ENCODE measurements around the gene LMTK3. TPM values are rescaled to one million over a fixed set of nuclear protein-coding genes. Genes with fewer than 3 reads are reported as not detected.

LMTK3 gene
- total RNA-seq, 2 donors from 2014 or later, result 4.2 to 9.6 TPM

DNA sequence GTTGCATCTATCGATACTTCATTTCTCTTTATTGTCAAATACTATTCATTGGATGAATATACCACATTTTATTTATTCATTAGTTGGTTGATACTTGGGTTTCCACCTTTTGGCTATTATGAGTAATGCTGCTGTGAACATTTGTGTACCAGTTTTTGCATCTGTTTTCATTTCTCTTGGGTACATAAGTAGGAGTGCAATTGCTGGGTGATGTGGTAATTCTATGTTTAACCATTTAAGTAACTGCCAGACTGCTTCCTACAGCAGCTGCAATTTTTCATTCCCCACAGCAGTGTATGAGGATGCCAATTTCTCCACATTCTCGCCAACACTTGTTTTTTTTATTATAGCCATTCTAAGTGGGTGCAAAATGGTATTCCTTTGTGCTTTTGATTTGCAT, 53.6 kb downstream of the LMTK3 start:
- ATAC-seq (no peak), DNase-seq (no peak)
- H3K4me1 ChIP-seq, result no peaks in the 10 kb centered on the region
- intact Hi-C loops (cut with DNase I), result no loop called here
- no peaks in the 10 kb centered on the region for H3K27me3 ChIP-seq
- H3K36me3 ChIP-seq (replicated peaks in 1 of 2; ENCODE audit: insufficient read depth in 1 of 2, low read depth in 2 of 2), result peaks cover 5 to 7% of the 10 kb centered on the region in 2 donors
- 91 to 92% methylated on average over 2 of the region's 2 CpGs for WGBS, 2 donors
- H3K4me3 ChIP-seq, result no peak overlapping the region
- H3K9me3 ChIP-seq, result no peaks in the 10 kb centered on the region
- no peak overlapping the region for H3K27ac ChIP-seq
- TF ChIP-seq POLR2A (IDR thresholded peaks at IDR 0.05), result no peak

DNA sequence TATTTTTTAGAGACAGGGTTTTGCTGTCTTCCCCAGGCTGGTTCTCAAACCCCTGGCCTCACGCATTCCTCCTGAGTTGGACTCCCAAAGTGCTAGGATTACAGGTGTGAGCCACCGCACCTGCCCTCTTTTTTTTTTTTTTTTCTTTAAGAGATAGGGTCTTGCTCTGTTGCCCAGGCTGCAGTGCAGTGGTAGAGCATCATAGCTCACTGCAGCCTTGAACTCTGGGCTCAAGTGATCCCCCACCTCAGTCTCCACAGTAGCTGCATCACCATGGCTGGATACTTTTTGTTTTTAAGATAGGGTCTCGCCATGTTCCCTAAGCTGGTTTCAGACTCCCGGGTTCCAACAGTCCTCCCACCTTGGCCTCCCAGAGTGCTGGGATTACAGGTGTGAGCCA, 54.8 kb downstream of the LMTK3 start:
- intact Hi-C loops (cut with DNase I), result no loop called here
- 99 to 100% methylated on average over 4 of the region's 4 CpGs for WGBS, 2 donors
- no peaks in the 10 kb centered on the region for H3K4me1 ChIP-seq

DNA sequence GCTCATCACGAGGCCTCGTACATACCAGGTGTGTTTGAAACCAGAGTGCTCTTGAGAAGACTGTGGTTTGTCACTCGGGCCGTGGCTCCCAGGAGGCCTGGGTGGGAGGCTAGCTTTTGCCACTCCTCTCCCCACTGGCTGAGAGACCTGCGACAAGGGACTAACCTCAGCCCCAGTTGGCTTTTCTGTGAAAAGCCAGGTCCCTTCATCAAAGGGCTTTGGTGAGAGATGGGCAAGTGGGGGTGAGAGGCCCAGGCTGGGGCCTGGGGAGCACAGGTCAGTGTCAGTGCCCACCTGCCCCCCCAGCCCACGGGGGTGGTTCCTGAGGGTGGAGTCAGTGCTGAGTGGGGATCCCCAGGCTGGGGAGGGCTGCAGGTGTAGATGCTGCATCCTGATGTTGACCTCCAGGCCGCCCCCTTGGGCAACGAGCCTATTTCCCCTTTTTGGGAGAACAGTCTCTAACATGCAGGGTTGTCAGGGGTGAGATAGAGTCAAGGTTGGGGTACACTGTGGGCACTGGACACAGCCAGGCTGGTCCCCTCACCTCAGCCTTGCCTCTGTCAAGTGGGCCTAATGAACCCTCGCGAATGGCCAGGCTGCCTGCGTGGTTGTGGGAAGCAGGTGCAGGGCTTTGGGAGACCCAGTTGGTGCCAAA, 55.6 kb downstream of the LMTK3 start:
- ATAC-seq (no peak), DNase-seq (no peak)
- no peaks in the 10 kb centered on the region for H3K4me1 ChIP-seq

More for the DNA sequence above, 54.8 kb downstream of the LMTK3 start:
- DNase-seq (no peak), ATAC-seq (no peak)
- Histone ChIP-seq H3K27me3 (no peaks in the 10 kb centered on the region), H3K36me3 (replicated peaks in 1 of 2; ENCODE audit: insufficient read depth in 1 of 2, low read depth in 2 of 2) (peaks cover 10 to 11% of the 10 kb centered on the region in 2 donors), H3K9me3 (no peaks in the 10 kb centered on the region), H3K27ac (no peak overlapping the region), H3K4me3 (no peak overlapping the region)
- TF ChIP-seq, protein P1, sequence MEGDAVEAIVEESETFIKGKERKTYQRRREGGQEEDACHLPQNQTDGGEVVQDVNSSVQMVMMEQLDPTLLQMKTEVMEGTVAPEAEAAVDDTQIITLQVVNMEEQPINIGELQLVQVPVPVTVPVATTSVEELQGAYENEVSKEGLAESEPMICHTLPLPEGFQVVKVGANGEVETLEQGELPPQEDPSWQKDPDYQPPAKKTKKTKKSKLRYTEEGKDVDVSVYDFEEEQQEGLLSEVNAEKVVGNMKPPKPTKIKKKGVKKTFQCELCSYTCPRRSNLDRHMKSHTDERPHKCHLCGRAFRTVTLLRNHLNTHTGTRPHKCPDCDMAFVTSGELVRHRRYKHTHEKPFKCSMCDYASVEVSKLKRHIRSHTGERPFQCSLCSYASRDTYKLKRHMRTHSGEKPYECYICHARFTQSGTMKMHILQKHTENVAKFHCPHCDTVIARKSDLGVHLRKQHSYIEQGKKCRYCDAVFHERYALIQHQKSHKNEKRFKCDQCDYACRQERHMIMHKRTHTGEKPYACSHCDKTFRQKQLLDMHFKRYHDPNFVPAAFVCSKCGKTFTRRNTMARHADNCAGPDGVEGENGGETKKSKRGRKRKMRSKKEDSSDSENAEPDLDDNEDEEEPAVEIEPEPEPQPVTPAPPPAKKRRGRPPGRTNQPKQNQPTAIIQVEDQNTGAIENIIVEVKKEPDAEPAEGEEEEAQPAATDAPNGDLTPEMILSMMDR (IDR thresholded peaks at IDR 0.05), result no peak
- TF ChIP-seq POLR2A (IDR thresholded peaks at IDR 0.05), result no peak

DNA sequence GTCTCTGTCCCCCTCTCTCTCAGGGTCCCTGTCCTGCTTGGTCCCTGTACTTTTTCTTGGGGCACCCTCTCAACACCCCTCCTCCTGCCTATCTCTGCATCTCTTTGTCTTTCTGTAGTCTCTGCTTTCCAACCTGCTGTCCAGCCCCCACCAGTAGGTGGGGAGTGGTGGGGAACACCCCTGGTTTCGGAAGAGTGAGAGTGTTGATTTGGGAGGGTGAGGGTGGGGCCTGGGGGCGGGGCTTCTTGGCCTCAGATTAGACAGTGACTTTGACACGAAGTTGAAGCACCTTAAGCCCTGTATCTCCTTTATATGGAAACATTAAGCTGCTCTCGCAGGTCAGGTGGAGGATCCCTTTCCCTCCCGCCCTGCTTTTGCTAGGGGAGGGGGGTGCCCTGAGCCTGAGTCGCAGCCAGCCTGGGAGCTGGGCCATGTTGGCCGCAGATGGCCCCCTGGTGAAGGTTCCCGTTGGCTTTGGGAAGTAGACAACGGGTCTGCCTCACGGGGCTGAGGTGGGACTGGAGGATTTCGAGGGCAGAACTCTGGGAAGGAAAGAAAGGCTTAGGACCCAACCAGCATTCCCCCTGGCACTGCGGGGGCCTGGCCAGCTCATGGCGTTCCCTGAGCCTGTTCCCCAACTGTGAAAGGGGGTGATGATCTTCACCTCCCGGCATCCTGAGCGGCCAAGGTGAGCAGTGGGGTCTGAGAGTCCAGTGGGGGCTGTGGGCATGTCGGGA, 56.3 kb downstream of the LMTK3 start, which contains the start of gene KCNJ14:
Gene KCNJ14, plus strand, starts transcription at position 404 of the 737 bp plus-strand sequence. CDS start 6,151 bp downstream, outside the sequence.
- Histone ChIP-seq H3K9me3 (no peaks in the 10 kb centered on the region), H3K27me3 (no peaks in the 10 kb centered on the region), H3K36me3 (replicated peaks in 1 of 2; ENCODE audit: insufficient read depth in 1 of 2, low read depth in 2 of 2) (peaks cover 14 to 22% of the 10 kb centered on the region in 2 donors), H3K27ac (no peak within 1 kb of the TSS), H3K4me1 (no peaks in the 10 kb centered on the region), H3K4me3 (no peak within 1 kb of the TSS)
- no peak for TF ChIP-seq POLR2A (IDR thresholded peaks at IDR 0.05)
- TF ChIP-seq, protein P1 (IDR thresholded peaks at IDR 0.05), result no peak
- DNase-seq (no peak), ATAC-seq (no peak)
- intact Hi-C loops (cut with DNase I), result no loop called here
- WGBS, 2 donors, result 79 to 85% methylated on average over 8 to 16 of the region's 16 CpGs

More for the DNA sequence above, 55.6 kb downstream of the LMTK3 start:
- H3K9me3 ChIP-seq, result no peaks in the 10 kb centered on the region
- TF ChIP-seq, protein P1 (IDR thresholded peaks at IDR 0.05), result no peak
- TF ChIP-seq POLR2A (IDR thresholded peaks at IDR 0.05), result no peak
- H3K27ac ChIP-seq, result no peak overlapping the region
- no peak overlapping the region for H3K4me3 ChIP-seq
- H3K27me3 ChIP-seq, result no peaks in the 10 kb centered on the region
- H3K36me3 ChIP-seq (replicated peaks in 1 of 2; ENCODE audit: insufficient read depth in 1 of 2, low read depth in 2 of 2), result peaks cover 10 to 17% of the 10 kb centered on the region in 2 donors
- intact Hi-C loops (cut with DNase I), result no loop called here
- 88 to 94% methylated on average over 5 to 11 of the region's 11 CpGs for WGBS, 2 donors

DNA sequence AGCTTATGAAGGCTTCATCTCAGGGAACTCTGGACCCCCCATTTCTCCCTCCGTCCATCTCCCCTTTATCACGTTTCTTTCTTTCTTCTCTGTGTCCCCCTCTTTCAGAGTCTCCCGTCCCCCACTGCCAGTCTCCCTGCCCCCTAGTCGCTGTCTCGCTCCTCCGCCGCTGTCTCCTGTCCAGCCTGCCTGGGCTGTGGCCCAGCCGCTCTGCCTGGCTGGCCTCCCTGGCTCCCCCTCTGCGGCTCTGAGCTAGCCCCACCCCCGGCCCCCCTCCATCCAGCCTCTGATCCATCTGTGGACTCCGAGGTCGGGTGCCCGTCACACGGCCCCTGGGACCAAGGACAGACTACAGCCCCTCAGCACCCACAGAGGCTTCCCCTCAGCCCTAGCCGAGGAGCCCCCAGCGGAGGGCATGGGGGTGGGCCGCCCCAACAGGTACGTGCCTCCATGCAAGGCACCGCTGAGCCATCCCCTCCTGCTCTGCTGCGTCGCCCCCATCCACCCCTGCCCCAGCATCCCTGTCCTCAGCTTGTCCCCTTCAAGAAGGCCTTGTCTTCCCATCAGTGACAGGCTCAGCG, 57.4 kb downstream of the LMTK3 start:
- Histone ChIP-seq H3K27ac (no peak overlapping the region), H3K4me3 (no peak overlapping the region), H3K9me3 (no peaks in the 10 kb centered on the region), H3K27me3 (no peaks in the 10 kb centered on the region), H3K4me1 (no peaks in the 10 kb centered on the region), H3K36me3 (replicated peaks in 1 of 2; ENCODE audit: insufficient read depth in 1 of 2, low read depth in 2 of 2) (peaks cover 16 to 27% of the 10 kb centered on the region in 2 donors)
- no peak for ATAC-seq
- 93 to 94% methylated on average over 16 to 22 of the region's 22 CpGs for WGBS, 2 donors
- intact Hi-C loops (cut with DNase I), result no loop called here
- DNase-seq, result no peak
- no peak for TF ChIP-seq POLR2A (IDR thresholded peaks at IDR 0.05)
- TF ChIP-seq, protein P1 (IDR thresholded peaks at IDR 0.05), result no peak

Data from body of pancreas (tissue), 4 donors.